Endodermal cell (in vitro differentiated cells): ENCODE data around the gene TRMT1L. TPM values are rescaled to one million over a fixed set of nuclear protein-coding genes. Genes with fewer than 3 reads are reported as not detected.

Experiments
- DNase-seq: peaks from one replicate; pipeline ENCODE4 v3.0.0-alpha.2; 2017
- H3K27ac ChIP-seq: 2 replicates; pipeline ENCODE4 v1.5.1; 2013; ENCODE audit warnings: mild to moderate bottlenecking, low read depth, low read length, moderate library complexity
- H3K27me3 ChIP-seq: 2 replicates; pipeline ENCODE4 v1.6.1; 2013; ENCODE audit warnings: mild to moderate bottlenecking, low read length, moderate library complexity; ENCODE audit not compliant: insufficient read depth, control insufficient read depth, poor library complexity, severe bottlenecking
- H3K36me3 ChIP-seq: 2 replicates; pipeline ENCODE4 v1.7.0; 2013; ENCODE audit warnings: mild to moderate bottlenecking, low read length, moderate library complexity; ENCODE audit not compliant: control insufficient read depth, insufficient read depth
- H3K4me1 ChIP-seq: one replicate; pipeline ENCODE4 v1.7.0; 2013; ENCODE audit warnings: low read length; ENCODE audit not compliant: control insufficient read depth, insufficient read depth
- H3K4me3 ChIP-seq: 2 replicates; pipeline ENCODE4 v1.5.1; 2013; ENCODE audit warnings: mild to moderate bottlenecking, low read length, moderate library complexity
- H3K9ac ChIP-seq: 2 replicates; pipeline ENCODE4 v1.6.1; 2013; ENCODE audit warnings: mild to moderate bottlenecking, low read length, moderate library complexity; ENCODE audit not compliant: poor library complexity, severe bottlenecking; ENCODE audit errors: extremely low read depth
- H3K9me3 ChIP-seq: 2 replicates; pipeline ENCODE4 v1.6.1; 2013; ENCODE audit warnings: mild to moderate bottlenecking, low read length, moderate library complexity; ENCODE audit not compliant: control insufficient read depth
- H3K27ac Mint-ChIP-seq: 2 replicates; pipeline ENCODE4 v1.8.0; 2020; ENCODE audit warnings: mixed read lengths
- H3K27me3 Mint-ChIP-seq: 2 replicates; pipeline ENCODE4 v1.8.0; 2021; ENCODE audit warnings: mild to moderate bottlenecking, mixed read lengths; ENCODE audit not compliant: insufficient read depth
- H3K36me3 Mint-ChIP-seq: 2 replicates; pipeline ENCODE4 v1.8.0; 2020; ENCODE audit warnings: low read depth, mixed read lengths
- H3K4me1 Mint-ChIP-seq: 2 replicates; pipeline ENCODE4 v1.8.0; 2020; ENCODE audit warnings: mixed read lengths
- H3K4me3 Mint-ChIP-seq: 2 replicates; pipeline ENCODE4 v1.8.0; 2020; ENCODE audit warnings: mild to moderate bottlenecking, moderate library complexity, mixed read lengths
- H3K9me3 Mint-ChIP-seq: 2 replicates; pipeline ENCODE4 v1.8.0; 2020; ENCODE audit warnings: mild to moderate bottlenecking, mixed read lengths
- WGBS, 2 experiments: methylation state at CpG; one replicate each; pipeline versions ENCODE4 v1.1.5 to v1.1.7; 2013; ENCODE audit warnings: missing lambda C conversion rate in 2 of 2, mixed read lengths in 1 of 2; ENCODE audit not compliant: insufficient coverage in 1 of 2, insufficient read length in 1 of 2; 5-methylcytosine and 5-hydroxymethylcytosine counted together
- total RNA-seq, 2 donors: library from RNA; stranded (reverse); fragmentation: NEBNext Ultra II Directional in 1 of 2; extraction: Animal tissue kit (Norgen Biotek cat#: 25700) in 1 of 2; gene quantifications; 2 replicates in 1 of 2; 3 replicates in 1 of 2; pipeline ENCODE4 v1.2.1, GENCODE V29; 2021
- TF ChIP-seq, protein P1 (sequence below): fragments of 200-600 bp; sonication (generic); conservative IDR thresholded peaks from 2 replicates; pipeline ENCODE4 v1.5.0; 2021; ENCODE audit warnings: antibody characterized with exemption, mild to moderate bottlenecking

Gene TRMT1L
- total RNA-seq, 2 donors from 2014 or later: 23.8 to 33.4 TPM

- H3K27me3 Mint-ChIP-seq: no peaks in the 10 kb centered on the region
- H3K4me3 Mint-ChIP-seq: no peak overlapping the region
- Histone ChIP-seq H3K4me1 (no peaks in the 10 kb centered on the region), H3K9ac (no peak overlapping the region), H3K27ac (no peak overlapping the region), H3K9me3 (peaks cover 10% of the 10 kb centered on the region), H3K27me3 (no peaks in the 10 kb centered on the region), H3K4me3 (no peak overlapping the region), H3K36me3 (peaks cover 43% of the 10 kb centered on the region)
- peaks cover 13% of the 10 kb centered on the region for H3K9me3 Mint-ChIP-seq
- H3K27ac Mint-ChIP-seq: no peak overlapping the region
- H3K36me3 Mint-ChIP-seq: peaks cover 69% of the 10 kb centered on the region
- H3K4me1 Mint-ChIP-seq: no peaks in the 10 kb centered on the region
- DNase-seq: no peak
- TF ChIP-seq, protein P1, sequence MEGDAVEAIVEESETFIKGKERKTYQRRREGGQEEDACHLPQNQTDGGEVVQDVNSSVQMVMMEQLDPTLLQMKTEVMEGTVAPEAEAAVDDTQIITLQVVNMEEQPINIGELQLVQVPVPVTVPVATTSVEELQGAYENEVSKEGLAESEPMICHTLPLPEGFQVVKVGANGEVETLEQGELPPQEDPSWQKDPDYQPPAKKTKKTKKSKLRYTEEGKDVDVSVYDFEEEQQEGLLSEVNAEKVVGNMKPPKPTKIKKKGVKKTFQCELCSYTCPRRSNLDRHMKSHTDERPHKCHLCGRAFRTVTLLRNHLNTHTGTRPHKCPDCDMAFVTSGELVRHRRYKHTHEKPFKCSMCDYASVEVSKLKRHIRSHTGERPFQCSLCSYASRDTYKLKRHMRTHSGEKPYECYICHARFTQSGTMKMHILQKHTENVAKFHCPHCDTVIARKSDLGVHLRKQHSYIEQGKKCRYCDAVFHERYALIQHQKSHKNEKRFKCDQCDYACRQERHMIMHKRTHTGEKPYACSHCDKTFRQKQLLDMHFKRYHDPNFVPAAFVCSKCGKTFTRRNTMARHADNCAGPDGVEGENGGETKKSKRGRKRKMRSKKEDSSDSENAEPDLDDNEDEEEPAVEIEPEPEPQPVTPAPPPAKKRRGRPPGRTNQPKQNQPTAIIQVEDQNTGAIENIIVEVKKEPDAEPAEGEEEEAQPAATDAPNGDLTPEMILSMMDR: no peak
- WGBS, 2 experiments: 94 to 100% methylated on average over 1 of the region's 1 CpG
Observed at GRCh38 chr1:185132534-185132933, 24.2 kb downstream of the TRMT1L start.

DNA sequence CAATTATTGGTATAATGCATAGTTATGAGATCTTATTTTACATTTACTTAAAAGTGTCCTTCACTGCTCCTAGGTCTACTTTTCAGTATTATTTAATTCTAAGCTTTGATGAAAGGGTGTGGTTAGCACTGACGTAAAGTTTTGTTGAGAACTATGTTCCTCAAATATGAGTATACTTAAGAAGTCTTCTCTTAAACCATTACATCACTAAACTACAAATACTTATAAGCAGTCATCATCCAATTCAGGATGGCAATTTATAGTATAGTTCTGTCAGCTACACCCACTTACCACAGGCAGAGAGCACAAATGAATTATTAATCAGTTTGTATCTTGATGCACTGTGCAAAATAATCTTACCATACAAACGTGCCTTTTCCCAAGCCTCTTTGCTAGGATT, 27.0 kb downstream of the TRMT1L start:
- DNase-seq: no peak
- Mint-ChIP-seq H3K9me3 (peaks cover 13% of the 10 kb centered on the region), H3K27ac (no peak overlapping the region), H3K4me1 (no peaks in the 10 kb centered on the region), H3K27me3 (no peaks in the 10 kb centered on the region), H3K4me3 (no peak overlapping the region), H3K36me3 (peaks cover 66% of the 10 kb centered on the region)
- TF ChIP-seq, protein P1: no peak
- Histone ChIP-seq H3K9me3 (peaks cover 10% of the 10 kb centered on the region), H3K27me3 (no peaks in the 10 kb centered on the region), H3K9ac (no peak overlapping the region), H3K27ac (no peak overlapping the region), H3K36me3 (peaks cover 34% of the 10 kb centered on the region), H3K4me1 (no peaks in the 10 kb centered on the region), H3K4me3 (no peak overlapping the region)
- WGBS, 2 experiments: 96% methylated on average over 1 of the region's 2 CpGs; no CpG with 5 or more reads in 1 of the 2 experiments

GRCh38 chr1:185112356-185112755, 44.4 kb downstream of the TRMT1L start:
- Mint-ChIP-seq H3K36me3 (peaks cover 8% of the 10 kb centered on the region), H3K27ac (no peak overlapping the region), H3K4me1 (no peaks in the 10 kb centered on the region), H3K4me3 (no peak overlapping the region), H3K27me3 (no peaks in the 10 kb centered on the region), H3K9me3 (peaks cover 16% of the 10 kb centered on the region)
- no peaks in the 10 kb centered on the region for H3K4me1 ChIP-seq
- TF ChIP-seq, protein P1: no peak
- no peak overlapping the region for H3K27ac ChIP-seq
- no peak overlapping the region for H3K4me3 ChIP-seq
- peaks cover 23% of the 10 kb centered on the region for H3K9me3 ChIP-seq
- no peak for DNase-seq
- H3K27me3 ChIP-seq: no peaks in the 10 kb centered on the region
- no peak overlapping the region for H3K9ac ChIP-seq
- 94 to 100% methylated on average over 1 to 2 of the region's 2 CpGs for WGBS, 2 experiments
- no peaks in the 10 kb centered on the region for H3K36me3 ChIP-seq
